Measurements from ENCODE around the gene KIAA1217.

The KIAA1217 gene

GRCh38 chr10:24515481-24515880 is 306.5 kb downstream of the KIAA1217 start:
- H3K36me3 ChIP-seq (ENCODE audit: insufficient read depth, low read length), result no peaks in the 10 kb centered on the region; the same call in 1 of the 2 replicates
- H3K9me3 ChIP-seq (ENCODE audit: insufficient read depth, low read depth, low read length), result no peaks in the 10 kb centered on the region
- no peaks in the 10 kb centered on the region for H3K4me1 ChIP-seq (ENCODE audit: insufficient read depth, low read length, poor library complexity, severe bottlenecking)
- no peak overlapping the region for H3K4me3 ChIP-seq (ENCODE audit: low read length, poor library complexity, severe bottlenecking)
- no peaks in the 10 kb centered on the region for H3F3A ChIP-seq (ENCODE audit: low read depth)
- TF ChIP-seq EZH2phosphoT487 (IDR thresholded peaks at IDR 0.05; ENCODE audit: borderline replicate concordance), result no peak
- TF ChIP-seq CTCF (conservative IDR thresholded peaks at IDR 0.05; ENCODE audit: low read length), result no peak
- H3K9ac ChIP-seq (ENCODE audit: low read depth, low read length, poor library complexity, severe bottlenecking), result no peak overlapping the region
- H3K79me2 ChIP-seq (ENCODE audit: insufficient read depth, low read length), result no peaks in the 10 kb centered on the region
- H4K20me1 ChIP-seq (ENCODE audit: insufficient read depth, low read length, poor library complexity, severe bottlenecking), result no peaks in the 10 kb centered on the region
- H2AFZ ChIP-seq (ENCODE audit: low read length), result no peak overlapping the region
- H3K4me2 ChIP-seq (ENCODE audit: low read depth, low read length, poor library complexity, severe bottlenecking), result no peak overlapping the region
- H3K27me3 ChIP-seq (ENCODE audit: insufficient read depth, low read length, poor library complexity, severe bottlenecking), result no peaks in the 10 kb centered on the region
- no peaks in the 10 kb centered on the region for H3K9me2 ChIP-seq (replicated peaks; ENCODE audit: low read depth, low read length)

GRCh38 chr10:24518411-24518810 is 309.5 kb downstream of the KIAA1217 start:
- Histone ChIP-seq H3K4me2 (ENCODE audit: low read depth, low read length, poor library complexity, severe bottlenecking) (no peak overlapping the region), H3K36me3 (ENCODE audit: insufficient read depth, low read length) (no peaks in the 10 kb centered on the region; the same call in 1 of the 2 replicates), H3K79me2 (ENCODE audit: insufficient read depth, low read length) (no peaks in the 10 kb centered on the region), H3K4me3 (ENCODE audit: low read length, poor library complexity, severe bottlenecking) (no peak overlapping the region), H3K9me2 (replicated peaks; ENCODE audit: low read depth, low read length) (no peaks in the 10 kb centered on the region), H3F3A (ENCODE audit: low read depth) (no peaks in the 10 kb centered on the region), H4K20me1 (ENCODE audit: insufficient read depth, low read length, poor library complexity, severe bottlenecking) (no peaks in the 10 kb centered on the region), H3K9ac (ENCODE audit: low read depth, low read length, poor library complexity, severe bottlenecking) (no peak overlapping the region), H2AFZ (ENCODE audit: low read length) (no peak overlapping the region), H3K4me1 (ENCODE audit: insufficient read depth, low read length, poor library complexity, severe bottlenecking) (no peaks in the 10 kb centered on the region), H3K9me3 (ENCODE audit: insufficient read depth, low read depth, low read length) (no peaks in the 10 kb centered on the region), H3K27me3 (ENCODE audit: insufficient read depth, low read length, poor library complexity, severe bottlenecking) (no peaks in the 10 kb centered on the region)
- TF ChIP-seq CTCF (conservative IDR thresholded peaks at IDR 0.05; ENCODE audit: low read length) (no peak), EZH2phosphoT487 (IDR thresholded peaks at IDR 0.05; ENCODE audit: borderline replicate concordance) (no peak)

- Histone ChIP-seq H3K4me2 (ENCODE audit: low read depth, low read length, poor library complexity, severe bottlenecking) (peak overlapping the region; percentile 34), H4K20me1 (ENCODE audit: insufficient read depth, low read length, poor library complexity, severe bottlenecking) (no peaks in the 10 kb centered on the region), H3K79me2 (ENCODE audit: insufficient read depth, low read length) (no peaks in the 10 kb centered on the region), H3K36me3 (ENCODE audit: insufficient read depth, low read length) (no peaks in the 10 kb centered on the region; the same call in 1 of the 2 replicates), H3K4me3 (ENCODE audit: low read length, poor library complexity, severe bottlenecking) (no peak overlapping the region), H3K4me1 (ENCODE audit: insufficient read depth, low read length, poor library complexity, severe bottlenecking) (no peaks in the 10 kb centered on the region), H3F3A (ENCODE audit: low read depth) (no peaks in the 10 kb centered on the region), H3K9me2 (replicated peaks; ENCODE audit: low read depth, low read length) (no peaks in the 10 kb centered on the region), H3K9me3 (ENCODE audit: insufficient read depth, low read depth, low read length) (no peaks in the 10 kb centered on the region), H3K27me3 (ENCODE audit: insufficient read depth, low read length, poor library complexity, severe bottlenecking) (no peaks in the 10 kb centered on the region), H3K9ac (ENCODE audit: low read depth, low read length, poor library complexity, severe bottlenecking) (no peak overlapping the region), H2AFZ (ENCODE audit: low read length) (no peak overlapping the region)
- TF ChIP-seq EZH2phosphoT487 (IDR thresholded peaks at IDR 0.05; ENCODE audit: borderline replicate concordance) (no peak), CTCF (conservative IDR thresholded peaks at IDR 0.05; ENCODE audit: low read length) (peak; percentile 95)
Observed at GRCh38 chr10:24518981-24519597, 310.2 kb downstream of the KIAA1217 start.
